GM12891 (cell line): ENCODE results near the gene PTPRO.

Experiments used
- DNase-seq: peaks from one replicate; pipeline ENCODE4 v3.0.0; 2011; ENCODE audit warnings: low spot score; ENCODE audit not compliant: insufficient read length
- FAIRE-seq: peaks from 2 replicates; lab custom pipeline; 2011; peaks lifted over from hg19 to GRCh38; lab: Jason Lieb, UNC
- PAX5 ChIP-seq: IDR thresholded peaks from 2 replicates; pipeline ENCODE4 v1.6.1; 2011; ENCODE audit warnings: low read length, moderate library complexity, mild to moderate bottlenecking; ENCODE audit not compliant: insufficient read depth, severe bottlenecking
- POLR2A ChIP-seq: IDR thresholded peaks from 2 replicates; pipeline ENCODE4 v1.6.1; 2011; ENCODE audit warnings: low read depth, low read length, control low read depth
- POLR2AphosphoS5 ChIP-seq: IDR thresholded peaks from 2 replicates; pipeline ENCODE4 v1.6.1; 2011; ENCODE audit warnings: low read depth, low read length, control low read depth
- POU2F2 ChIP-seq: IDR thresholded peaks from 2 replicates; pipeline ENCODE4 v1.6.1; 2011; ENCODE audit warnings: low read depth, mild to moderate bottlenecking, control low read depth, low read length, moderate library complexity
- SPI1 ChIP-seq: IDR thresholded peaks from 2 replicates; pipeline ENCODE4 v1.6.1; 2011; ENCODE audit warnings: low read depth, low read length, control low read depth
- TAF1 ChIP-seq: IDR thresholded peaks from 2 replicates; pipeline ENCODE4 v1.6.1; 2011; ENCODE audit warnings: low read depth, low read length, control low read depth

PTPRO gene

DNA sequence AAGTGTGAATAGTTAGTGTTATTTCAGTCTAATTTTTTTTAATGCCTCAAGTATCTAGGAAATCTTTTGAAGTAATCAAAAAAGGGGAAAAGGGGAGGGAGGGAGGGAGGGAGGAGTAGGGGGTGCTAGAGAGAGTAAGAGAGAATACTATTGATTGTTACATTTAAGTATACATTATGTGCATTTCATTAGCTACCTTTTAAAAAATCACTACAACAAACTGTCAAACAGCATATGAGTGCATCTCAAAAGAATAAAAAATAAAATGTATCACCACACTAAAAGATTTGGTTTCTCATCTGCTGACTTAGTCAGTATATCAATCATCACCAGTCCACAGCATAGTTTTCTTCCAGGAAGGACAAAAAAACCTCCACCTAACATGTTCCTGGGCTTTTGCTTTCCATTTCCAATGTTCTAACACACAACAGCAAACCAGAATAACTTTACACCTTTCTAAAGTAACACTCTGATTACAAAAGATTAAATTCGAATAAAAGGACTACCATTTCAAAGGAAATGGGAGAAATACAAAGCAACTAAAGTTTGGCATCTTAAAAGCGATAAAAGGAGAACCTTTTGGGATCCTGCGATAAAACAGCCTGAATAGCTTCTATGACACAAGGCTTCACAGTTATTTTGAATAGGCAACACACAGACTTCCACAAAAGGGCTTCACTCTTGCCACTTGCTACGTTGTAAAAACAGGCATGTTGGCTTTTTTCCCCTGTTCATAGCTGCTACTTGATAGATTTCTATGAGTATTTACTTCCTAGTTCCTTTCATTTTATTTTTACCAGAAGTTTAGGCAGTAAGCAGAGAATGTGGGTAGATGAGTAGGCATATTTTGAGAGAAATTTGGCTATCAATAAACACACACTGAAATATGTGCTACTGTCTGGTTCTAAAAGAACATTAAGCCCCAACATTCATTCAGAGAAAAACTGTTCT, 306.0 kb downstream of the PTPRO start:
- FAIRE-seq (no peak), DNase-seq (no peak)

DNA sequence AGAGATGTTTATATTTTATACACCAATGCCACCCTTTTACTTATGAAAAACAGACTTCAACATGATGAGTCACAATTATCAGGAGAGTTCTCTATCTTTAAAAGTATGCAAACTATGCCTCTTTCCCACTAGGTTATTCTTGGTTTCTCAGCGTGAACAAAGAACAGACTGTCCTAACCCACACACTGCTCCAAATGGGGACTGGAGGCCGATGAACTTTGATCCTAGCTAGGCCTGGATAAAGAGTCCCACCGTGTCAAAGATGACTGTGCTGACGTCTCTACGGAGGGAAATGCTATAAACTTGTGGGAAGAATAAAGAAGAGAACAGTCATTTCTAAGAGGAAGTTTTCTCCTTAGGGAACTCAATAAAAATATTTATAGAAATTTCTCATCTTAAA, 306.8 kb downstream of the PTPRO start:
- FAIRE-seq = no peak
- DNase-seq = no peak
- no peak for TF ChIP-seq TAF1
- no peak for TF ChIP-seq POU2F2
- TF ChIP-seq SPI1 = no peak
- TF ChIP-seq PAX5 = no peak
- no peak for TF ChIP-seq POLR2A
- TF ChIP-seq POLR2AphosphoS5 = no peak

More for the DNA sequence above, 306.0 kb downstream of the PTPRO start:
- TF ChIP-seq POLR2AphosphoS5 (no peak), POU2F2 (no peak), TAF1 (no peak), POLR2A (no peak), PAX5 (no peak)

DNA sequence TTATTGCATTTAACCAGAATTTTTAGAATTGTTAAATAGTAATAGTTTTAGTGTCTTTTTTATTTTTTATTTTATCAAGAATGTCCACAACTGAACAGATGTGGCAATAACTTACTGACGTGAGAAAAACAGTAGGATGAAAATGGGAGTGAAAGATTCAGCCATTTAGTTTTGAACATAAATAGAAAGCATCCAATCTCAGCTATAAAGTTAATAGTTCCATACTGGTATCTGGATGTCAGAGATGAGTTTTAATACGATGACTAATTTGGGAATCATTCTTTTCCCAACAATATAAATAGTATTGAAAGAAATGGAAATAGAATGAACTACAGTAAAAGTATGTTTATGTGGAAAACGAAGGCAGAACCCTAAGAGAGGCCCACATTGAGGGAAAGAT, 307.5 kb downstream of the PTPRO start:
- DNase-seq (no peak), FAIRE-seq (no peak)
- TF ChIP-seq TAF1 = no peak
- no peak for TF ChIP-seq POU2F2
- TF ChIP-seq SPI1 = no peak
- TF ChIP-seq POLR2AphosphoS5 = no peak
- no peak for TF ChIP-seq POLR2A
- TF ChIP-seq PAX5 = no peak

DNA sequence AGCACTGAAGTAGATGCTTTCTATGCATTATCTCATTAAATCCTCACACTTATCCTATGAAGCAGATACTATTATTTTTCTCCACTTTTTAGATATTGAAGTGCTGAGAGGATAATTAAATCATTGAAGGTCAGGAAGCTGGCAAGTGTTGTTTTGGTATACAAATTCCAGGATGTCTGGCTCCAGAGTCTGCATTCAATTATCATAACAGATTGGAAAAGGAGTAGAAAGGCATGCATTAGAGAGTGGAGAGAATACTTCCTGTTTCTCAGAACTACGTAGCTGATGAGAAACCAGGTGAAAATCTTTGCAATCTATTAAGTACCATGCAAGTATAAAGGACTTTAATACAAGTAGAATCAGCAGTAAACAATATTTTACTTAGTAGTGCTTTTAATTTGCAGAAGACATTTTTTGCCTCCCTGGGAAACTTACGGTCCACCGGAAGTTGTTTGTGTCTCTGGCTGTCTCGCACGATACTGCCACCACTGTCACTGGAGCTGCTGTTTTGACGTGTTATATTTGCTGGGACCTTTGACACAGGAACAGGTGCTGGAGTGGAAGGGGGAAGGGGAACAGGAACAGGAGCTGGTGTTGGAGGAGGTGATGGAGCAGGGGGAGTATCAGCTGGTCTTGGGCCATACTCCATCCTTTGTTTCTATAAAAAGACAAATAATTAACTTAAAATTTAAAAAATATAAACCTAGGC, 308.9 kb downstream of the PTPRO start:
- no peak for FAIRE-seq
- no peak for TF ChIP-seq TAF1
- TF ChIP-seq POLR2AphosphoS5 = no peak
- no peak for TF ChIP-seq PAX5
- no peak for TF ChIP-seq POU2F2
- no peak for TF ChIP-seq SPI1
- no peak for TF ChIP-seq POLR2A
- no peak for DNase-seq

DNA sequence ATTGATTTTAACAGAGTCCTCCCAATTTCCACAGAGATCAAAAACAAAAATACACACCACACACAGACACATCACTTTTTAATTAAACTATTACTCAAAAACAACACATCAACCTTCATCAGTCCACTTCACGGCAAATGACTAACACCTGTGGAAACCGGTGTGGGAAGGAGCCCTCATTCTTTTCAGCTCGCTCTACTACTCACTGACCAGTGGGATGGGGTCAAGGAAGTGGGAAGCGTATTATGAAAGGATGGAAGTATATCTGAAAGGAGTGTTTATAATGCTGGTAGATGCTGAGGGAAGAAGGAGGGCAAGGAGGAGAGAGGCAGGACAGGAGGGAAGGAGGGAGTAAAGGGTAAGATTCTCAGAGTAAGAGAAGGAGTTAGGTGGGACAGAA, 310.4 kb downstream of the PTPRO start:
- DNase-seq = no peak
- TF ChIP-seq SPI1 (no peak), PAX5 (no peak), POLR2AphosphoS5 (no peak), TAF1 (no peak)
- FAIRE-seq = no peak

DNA sequence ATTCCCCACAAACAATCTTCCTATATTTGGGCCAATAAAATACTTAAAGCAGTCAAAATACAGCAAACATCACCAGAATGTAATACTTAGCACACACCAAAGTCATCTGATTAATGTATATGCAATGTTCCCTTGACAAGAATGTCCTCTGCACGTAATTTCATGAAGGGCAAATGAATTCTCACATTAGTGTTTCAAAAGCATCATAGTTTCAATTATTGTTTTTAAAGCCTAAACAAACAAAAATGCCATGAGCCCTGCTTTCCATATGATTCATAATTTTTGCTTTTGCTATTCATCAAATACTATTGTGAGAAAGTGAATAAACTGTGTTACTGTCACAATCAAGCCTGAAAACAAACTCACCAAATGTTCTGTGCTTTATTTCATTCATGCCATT, 310.9 kb downstream of the PTPRO start:
- FAIRE-seq = no peak
- TF ChIP-seq SPI1 (no peak), POLR2A (no peak), TAF1 (no peak), POU2F2 (no peak), PAX5 (no peak), POLR2AphosphoS5 (no peak)
- DNase-seq = no peak

DNA sequence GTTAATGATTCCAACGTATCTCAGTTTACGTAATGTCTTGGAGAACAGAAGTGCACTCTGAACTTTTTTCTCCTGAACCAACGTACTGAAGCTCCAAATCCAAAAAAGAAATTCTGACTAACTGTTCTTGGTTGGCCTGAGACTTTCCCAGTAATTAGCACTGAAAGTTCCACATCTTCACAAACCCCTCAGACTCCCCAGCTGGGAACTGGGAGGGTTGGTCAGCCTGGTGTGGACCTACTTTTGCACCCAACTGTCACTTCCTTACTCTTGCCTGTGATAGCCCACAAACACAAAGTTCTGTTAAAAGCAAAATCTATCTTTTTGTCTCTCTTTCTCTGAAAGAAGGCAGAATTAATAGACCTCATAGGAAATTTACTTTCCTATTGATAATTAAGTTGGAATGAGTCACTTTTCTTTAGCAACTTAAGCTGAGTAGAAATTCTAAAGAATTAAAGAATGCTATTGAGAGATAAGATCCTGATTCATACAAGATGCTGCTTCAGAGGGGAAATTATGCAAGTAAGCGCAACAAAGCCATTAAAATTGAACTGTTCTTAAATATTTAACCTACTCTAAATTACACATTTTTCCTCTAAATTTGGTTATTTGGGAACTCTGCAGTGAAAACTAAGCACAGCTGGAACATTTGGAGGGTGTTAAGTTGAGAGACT, 311.8 kb downstream of the PTPRO start:
- no peak for TF ChIP-seq POLR2AphosphoS5
- TF ChIP-seq PAX5 = no peak
- TF ChIP-seq TAF1 = no peak
- TF ChIP-seq POU2F2 = no peak
- no peak for TF ChIP-seq SPI1
- TF ChIP-seq POLR2A = no peak
- FAIRE-seq = no peak

DNA sequence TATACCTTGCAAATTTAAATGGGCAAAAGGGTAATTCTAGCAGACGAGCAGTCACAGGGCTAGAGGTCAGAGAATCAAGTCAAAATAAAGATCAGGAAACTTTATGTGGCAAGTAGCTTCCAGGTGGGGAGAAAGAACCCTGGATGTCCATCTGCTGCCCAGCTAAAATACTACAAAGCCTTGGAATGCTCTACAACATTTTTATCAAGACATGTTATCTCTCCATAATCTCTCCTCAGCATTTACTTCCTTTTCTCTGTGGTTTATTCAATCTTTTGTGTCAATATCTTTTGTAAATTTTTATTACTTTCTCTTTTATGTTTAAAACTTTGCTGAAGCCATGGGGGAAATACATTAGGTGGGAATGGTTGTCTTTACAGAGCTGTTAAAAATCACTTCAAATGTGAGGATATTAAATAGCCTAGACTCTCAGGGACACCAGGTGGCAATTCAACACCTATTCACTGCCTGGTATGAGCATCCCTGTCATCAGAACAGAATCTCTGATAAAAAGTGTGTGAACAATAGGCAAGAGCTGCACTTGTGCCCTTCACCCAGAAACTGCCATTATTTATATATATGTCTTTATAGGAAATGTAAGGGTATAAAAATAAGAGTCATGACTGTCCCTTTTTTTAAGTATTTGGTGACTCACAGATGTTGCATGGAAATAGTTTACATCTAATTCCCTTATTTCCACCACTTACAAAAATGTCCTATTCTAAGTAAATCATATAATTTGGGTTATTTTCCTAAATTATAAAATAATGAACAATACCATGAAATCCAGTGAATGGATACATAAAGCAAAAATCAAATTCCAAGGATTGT, 314.0 kb downstream of the PTPRO start:
- FAIRE-seq (no peak), DNase-seq (no peak)
- TF ChIP-seq PAX5 (no peak), TAF1 (no peak), POU2F2 (no peak), SPI1 (no peak), POLR2AphosphoS5 (no peak), POLR2A (no peak)

More for the DNA sequence above, 311.8 kb downstream of the PTPRO start:
- DNase-seq = no peak
